HG02610 (cell line): ENCODE data around the gene NUTM2D.
"Not testable (repeated sequence)": the region's sequence is repeated elsewhere in the genome, so short reads cannot be mapped to it uniquely, and the experiment has no call there.

Experiments
- ATAC-seq: cut with Tn5 transposase; IDR thresholded peaks from one replicate; pipeline ENCODE4 v1.9.1; 2021; ENCODE audit warnings: mild to moderate bottlenecking, moderate library complexity; ENCODE audit not compliant: unreplicated experiment

NUTM2D gene

DNA sequence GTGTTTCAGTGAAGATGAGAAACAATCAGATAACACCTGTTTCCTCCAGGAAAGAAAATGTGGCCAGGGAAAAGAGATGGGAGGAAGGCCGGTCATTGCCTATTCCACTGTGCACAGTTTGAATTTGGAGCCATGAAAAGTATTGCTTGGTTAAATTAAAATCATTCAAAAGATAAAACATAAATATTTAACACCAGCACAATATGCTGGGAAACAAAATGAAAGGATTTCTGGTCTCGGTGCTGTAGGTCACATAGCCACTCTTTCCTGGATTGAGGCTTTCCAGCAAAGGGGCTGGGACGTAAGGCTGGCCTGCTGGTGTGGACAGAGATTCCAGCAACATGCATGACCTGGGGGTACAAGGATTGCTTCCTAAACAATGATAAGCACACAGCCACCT, at the start of gene NUTM2D:
Gene NUTM2D, plus strand, starts transcription at position 301 of the 400 bp plus-strand sequence. CDS start 522 bp downstream, outside the sequence.
- ATAC-seq, result not testable (repeated sequence)

DNA sequence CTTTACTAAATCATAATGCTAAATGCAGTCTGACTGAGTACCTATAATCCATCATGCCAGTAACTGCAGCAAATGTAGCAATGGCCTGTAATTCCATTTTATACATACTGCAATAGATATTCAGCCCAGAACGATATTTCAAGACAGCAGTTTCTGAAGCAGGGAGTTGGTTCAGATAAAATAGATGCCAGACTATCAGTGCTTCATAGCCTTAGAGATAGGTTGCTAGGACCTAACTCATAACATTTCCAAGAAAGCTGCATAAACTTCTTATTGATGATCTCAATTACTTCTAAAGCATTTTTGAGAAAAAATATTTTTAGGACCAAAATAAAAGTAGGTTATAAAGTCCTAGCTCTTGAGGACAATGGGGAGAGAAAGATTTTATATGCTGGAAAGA, 48.8 kb upstream of the NUTM2D start:
- ATAC-seq, result not testable (repeated sequence)

DNA sequence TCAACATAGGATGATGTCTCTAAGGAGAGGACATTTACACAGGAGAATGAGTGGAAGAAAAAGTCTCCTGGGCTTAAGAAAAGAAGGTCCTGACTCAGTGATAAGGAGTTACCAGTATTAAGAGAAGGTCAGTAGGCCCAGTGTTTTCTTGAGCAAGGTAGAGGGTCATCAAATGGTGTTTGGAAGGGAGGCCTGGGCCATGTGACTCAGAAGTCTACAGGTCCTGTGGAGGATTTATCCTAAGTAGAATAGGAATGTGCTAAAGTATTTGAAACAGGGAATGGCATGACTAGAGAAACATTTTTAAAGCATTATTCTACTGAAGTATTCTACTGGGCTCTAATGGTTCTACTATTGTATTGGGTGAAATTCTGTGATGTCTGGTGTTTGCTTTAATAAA, 47.9 kb upstream of the NUTM2D start:
- not testable (repeated sequence) for ATAC-seq

GRCh38 chr10:87311521-87311920, 46.0 kb upstream of the NUTM2D start:
- ATAC-seq, result not testable (repeated sequence)

- ATAC-seq, result not testable (repeated sequence)
These were observed 43.7 kb upstream of the NUTM2D start for GRCh38 chr10:87313649-87314359.

DNA sequence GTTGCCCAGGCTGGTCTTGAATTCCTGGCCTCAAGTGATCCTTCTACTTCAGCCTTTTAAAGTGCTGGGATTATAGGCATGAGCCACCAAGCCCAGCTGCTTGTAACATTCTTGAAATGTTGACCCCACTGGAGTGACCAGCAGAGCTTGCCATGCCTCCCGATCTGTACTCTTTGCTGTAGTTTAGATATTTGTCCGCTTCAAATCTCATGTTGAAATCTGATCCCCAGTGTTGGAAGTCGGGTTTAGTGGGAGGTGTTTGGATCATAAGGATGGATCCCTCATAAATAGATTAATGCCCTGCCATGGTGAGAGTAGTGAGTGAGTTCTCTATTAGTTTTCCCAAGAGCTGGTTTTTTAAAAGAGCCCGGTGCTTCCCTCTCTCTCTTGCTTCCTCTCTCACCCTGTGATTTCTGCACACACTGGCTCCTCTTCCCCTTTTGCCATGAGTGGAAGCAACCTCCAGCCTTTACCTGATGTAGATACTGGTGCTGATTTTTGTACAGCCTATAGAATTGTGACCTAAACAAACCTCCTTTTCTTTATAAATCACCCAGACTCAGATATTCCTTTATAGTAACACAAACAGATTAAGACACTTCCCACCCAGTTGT, 43.1 kb upstream of the NUTM2D start:
- ATAC-seq, result not testable (repeated sequence)

- peak; percentile 72 for ATAC-seq
These were observed 36.0 kb upstream of the NUTM2D start for GRCh38 chr10:87321505-87321904.

GRCh38 chr10:87324559-87324958, 33.0 kb upstream of the NUTM2D start:
- not testable (repeated sequence) for ATAC-seq

- ATAC-seq, result not testable (repeated sequence)
These were observed 29.6 kb upstream of the NUTM2D start for GRCh38 chr10:87327958-87328357.

DNA sequence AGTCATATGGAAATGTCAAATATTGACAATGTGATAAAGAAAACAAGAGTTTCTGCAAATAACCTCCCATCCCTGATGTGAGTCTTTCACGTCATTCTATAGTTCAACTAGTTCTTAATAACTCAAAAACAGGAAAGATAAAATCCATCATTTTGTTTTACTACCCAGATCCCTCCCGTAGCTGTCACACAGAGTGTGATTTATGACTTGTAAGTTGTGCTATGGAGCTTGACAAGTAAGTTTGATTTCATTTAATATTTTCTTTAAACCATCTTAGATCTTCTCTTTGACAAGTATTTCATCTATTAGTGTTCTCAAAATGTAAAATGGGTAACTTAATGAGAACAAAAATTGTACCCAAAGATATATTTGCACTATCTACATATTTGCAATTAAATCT, 28.4 kb upstream of the NUTM2D start:
- not testable (repeated sequence) for ATAC-seq

DNA sequence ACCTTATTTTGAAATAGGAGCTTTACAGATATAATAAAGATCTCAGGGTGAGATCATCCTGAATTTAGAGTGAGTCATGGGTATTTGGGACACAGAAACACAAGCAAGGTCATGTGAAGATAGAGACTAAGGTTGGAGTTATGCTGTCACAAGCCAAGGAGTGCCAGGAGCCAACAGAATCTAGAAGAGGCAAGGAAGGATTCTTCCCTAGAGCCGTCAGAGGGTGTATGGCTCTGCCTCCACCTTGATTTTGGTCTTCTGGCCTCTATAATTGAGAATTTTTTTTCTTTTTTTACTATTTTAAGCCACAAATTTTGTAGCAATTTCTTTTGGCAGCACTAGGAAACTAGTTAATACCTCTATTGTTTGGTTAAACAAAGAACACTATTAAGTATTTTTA, 24.9 kb upstream of the NUTM2D start:
- not testable (repeated sequence) for ATAC-seq

DNA sequence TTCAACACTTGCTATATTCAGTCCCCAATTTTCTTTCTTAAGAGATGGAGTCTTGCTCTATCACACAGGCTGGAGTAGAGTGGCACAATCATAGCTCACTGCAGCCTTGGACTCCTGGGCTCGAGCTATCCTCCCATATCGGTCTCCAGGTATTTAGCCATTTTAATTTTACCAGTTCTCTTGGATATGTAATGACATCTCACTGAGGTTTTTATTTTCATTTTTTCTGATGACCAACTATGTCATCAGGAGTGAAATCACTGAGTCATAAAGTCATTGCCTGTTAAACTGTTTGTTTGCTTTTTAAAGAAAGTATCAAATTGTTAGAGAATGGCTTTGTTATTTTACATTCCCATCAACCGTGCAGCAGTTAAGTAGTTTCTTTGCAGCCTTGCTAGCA, 17.1 kb upstream of the NUTM2D start:
- ATAC-seq, result not testable (repeated sequence)

DNA sequence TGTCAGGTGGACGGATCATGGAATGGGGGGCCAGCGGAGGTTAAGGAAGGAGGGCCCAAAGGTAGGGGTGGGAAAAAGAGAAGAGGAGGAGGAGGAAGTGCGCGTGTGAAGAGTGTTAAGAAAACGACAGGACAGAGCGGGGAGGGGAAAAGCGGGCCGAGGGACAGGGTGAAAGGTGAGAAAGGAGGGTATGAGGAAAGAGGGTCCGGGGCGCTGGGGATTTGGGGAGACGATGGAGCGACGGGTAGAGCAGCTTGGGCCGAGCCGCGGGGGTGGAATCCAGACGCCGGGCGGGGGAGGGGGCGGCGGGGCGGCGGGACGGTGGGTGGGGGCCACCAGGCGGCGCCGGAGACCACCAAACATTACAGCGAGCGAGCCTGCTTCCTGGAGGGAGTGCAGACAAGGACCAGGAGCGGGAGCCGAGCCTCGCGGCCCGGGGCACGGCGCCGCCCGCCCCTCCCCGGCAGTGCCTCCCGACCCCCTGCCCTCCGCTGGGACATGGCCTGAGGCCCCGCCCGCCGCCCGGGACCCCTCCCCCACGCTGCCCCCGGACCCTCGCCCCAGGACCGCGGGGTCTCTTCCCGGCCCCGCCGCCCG, 15.9 kb upstream of the NUTM2D start:
- ATAC-seq, result peak; percentile 9

DNA sequence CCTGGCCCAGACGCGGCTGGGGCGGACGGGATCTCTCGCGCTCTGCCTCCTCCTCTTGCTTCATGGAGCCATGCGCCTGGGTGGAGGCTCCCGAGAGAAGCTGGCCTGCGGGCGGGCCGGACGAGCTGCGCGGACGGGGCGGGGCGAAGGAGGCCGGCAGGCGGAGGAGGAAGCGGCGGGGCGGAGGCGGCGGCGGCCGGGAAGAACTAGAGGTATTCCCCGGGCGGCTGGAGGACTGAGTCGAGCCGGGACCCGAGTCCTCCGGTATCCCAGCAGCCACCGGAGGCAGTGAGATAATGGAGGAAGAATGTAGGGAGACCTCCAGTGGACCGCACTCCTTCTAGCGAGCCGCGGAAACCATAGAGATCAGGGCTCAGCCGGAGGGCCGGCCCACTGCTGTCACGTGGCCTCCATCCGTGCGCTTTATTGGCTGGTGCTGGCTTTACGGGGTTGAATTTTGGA, 15.3 kb upstream of the NUTM2D start:
- ATAC-seq, result peak; percentile 88

- peak; percentile 75 for ATAC-seq
These were observed 14.8 kb upstream of the NUTM2D start for GRCh38 chr10:87342711-87343258.

DNA sequence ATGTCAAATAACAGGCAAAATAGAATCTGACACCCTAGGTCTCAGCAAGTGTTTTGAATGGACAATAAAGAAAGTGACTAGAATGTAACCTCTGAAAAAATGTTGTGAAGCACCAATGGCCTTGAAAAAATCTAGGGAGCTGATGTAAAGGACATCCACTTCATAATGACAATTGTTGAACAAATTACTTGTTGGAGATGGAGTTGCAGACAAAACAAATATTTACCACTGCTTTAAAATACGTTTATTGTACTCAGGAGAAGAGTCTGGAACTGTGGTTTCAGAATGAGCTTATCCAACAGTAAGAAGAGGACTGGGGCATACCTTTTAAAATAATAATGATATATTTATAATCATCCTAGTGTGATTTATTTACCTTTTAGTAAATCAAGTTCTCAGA, 11.8 kb upstream of the NUTM2D start:
- ATAC-seq, result not testable (repeated sequence)

GRCh38 chr10:87350161-87350560, 7.4 kb upstream of the NUTM2D start:
- ATAC-seq, result not testable (repeated sequence)

- not testable (repeated sequence) for ATAC-seq
These were observed 4.7 kb upstream of the NUTM2D start for GRCh38 chr10:87352825-87353224.

GRCh38 chr10:87355110-87355509, 2.4 kb upstream of the NUTM2D start:
- ATAC-seq, result not testable (repeated sequence)

DNA sequence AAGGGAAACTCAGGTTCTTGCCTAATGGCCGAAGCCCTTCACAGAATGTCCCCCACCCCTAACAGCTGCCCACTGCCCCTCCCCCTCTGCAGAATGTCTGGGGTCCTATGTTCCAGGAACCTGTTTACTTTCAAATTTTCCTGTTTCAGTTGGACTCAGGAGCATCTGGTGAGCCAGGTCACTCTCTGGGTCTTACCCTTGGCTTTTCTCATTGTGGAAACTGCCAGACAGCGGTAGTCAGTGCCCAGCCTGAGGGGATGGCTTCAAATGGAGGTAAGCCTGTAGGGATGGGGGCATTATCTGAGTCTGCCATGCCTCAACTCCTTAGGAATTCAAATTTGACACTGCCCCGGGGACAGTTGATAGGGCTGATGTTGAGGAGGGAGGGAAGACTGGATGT, 615 bp downstream of the NUTM2D start:
- not testable (repeated sequence) for ATAC-seq

DNA sequence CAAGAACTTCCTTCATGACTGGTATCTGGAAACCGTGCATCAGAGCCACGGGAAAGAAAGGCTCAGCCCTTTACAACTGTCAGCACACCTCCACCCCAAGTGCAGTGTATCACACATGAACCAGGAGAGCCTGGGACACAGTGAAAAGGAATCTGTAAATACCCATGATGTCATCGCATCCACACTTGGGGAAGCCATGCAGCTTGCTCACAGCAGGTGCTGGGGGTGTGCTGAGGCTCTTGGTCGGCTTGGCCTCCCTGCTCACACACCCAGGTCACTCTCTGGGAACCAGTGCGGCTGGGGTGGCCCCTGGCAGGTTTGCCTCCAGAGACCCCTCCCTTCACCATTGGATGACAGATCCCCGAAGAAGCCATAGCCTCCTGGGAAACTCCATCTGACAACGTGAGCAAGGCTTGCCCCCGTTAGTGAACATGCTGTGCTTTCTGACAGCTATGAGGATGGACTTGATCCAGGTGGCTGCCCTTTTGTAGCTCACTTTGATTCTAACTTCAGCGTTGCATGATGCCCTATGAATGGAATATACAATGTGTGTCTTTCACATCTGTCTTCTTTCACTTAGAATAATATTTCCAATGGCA, 12.1 kb downstream of the NUTM2D start:
- not testable (repeated sequence) for ATAC-seq
